H9 (cell line): Measurements from ENCODE around the gene WDR54. TPM values are rescaled to one million over a fixed set of nuclear protein-coding genes. Genes with fewer than 3 reads are reported as not detected.

Experiments
- DNase-seq: peaks from one replicate; pipeline ENCODE4 v3.0.0-alpha.2; 2017
- H2AFZ ChIP-seq: one replicate; pipeline ENCODE4 v1.6.1; 2013; ENCODE audit warnings: mild to moderate bottlenecking, low read length, control low read depth, moderate library complexity
- H2AK5ac ChIP-seq: 2 replicates; pipeline ENCODE4 v1.6.1; 2013; ENCODE audit warnings: low read length, control low read depth, mixed read lengths; ENCODE audit not compliant: insufficient read length
- H2BK120ac ChIP-seq: one replicate; pipeline ENCODE4 v1.6.1; 2013; ENCODE audit warnings: low read depth, mild to moderate bottlenecking, low read length, control low read depth, inconsistent platforms; ENCODE audit not compliant: poor library complexity, severe bottlenecking
- H2BK12ac ChIP-seq: 2 replicates; pipeline ENCODE4 v1.6.1; 2013; ENCODE audit warnings: low read length, control low read depth, mixed read lengths, low read depth; ENCODE audit not compliant: insufficient read length
- H2BK15ac ChIP-seq: 2 replicates; pipeline ENCODE4 v1.6.1; 2013; ENCODE audit warnings: low read depth, low read length, control low read depth
- H2BK20ac ChIP-seq: one replicate; pipeline ENCODE4 v1.6.1; 2013; ENCODE audit warnings: low read depth, mild to moderate bottlenecking, low read length, control low read depth, inconsistent platforms; ENCODE audit not compliant: poor library complexity, severe bottlenecking
- H2BK5ac ChIP-seq: 2 replicates; pipeline ENCODE4 v1.6.1; 2013; ENCODE audit warnings: low read length, control low read depth, mixed read lengths; ENCODE audit not compliant: insufficient read length
- H3K14ac ChIP-seq: 2 replicates; pipeline ENCODE4 v1.6.1; 2013; ENCODE audit warnings: low read length, control low read depth; ENCODE audit not compliant: insufficient read depth
- H3K18ac ChIP-seq: 2 replicates; pipeline ENCODE4 v1.6.1; 2013; ENCODE audit warnings: low read depth, mild to moderate bottlenecking, mixed read lengths, low read length, control low read depth; ENCODE audit not compliant: insufficient read length
- H3K23ac ChIP-seq: 2 replicates; pipeline ENCODE4 v1.6.1; 2013; ENCODE audit warnings: low read length, control low read depth, mixed read lengths, low read depth; ENCODE audit not compliant: insufficient read length
- H3K23me2 ChIP-seq: 2 replicates; pipeline ENCODE4 v1.6.1; 2013; ENCODE audit warnings: low read depth, mild to moderate bottlenecking, mixed read lengths, low read length, control low read depth; ENCODE audit not compliant: insufficient read length, poor library complexity, severe bottlenecking
- H3K27ac ChIP-seq: 2 replicates; pipeline ENCODE4 v1.5.1; 2013; ENCODE audit warnings: low read length, control low read depth, mixed read lengths, low read depth; ENCODE audit not compliant: insufficient read length
- H3K27me3 ChIP-seq: 2 replicates; pipeline ENCODE4 v1.6.1; 2013; ENCODE audit warnings: low read length, control low read depth, inconsistent platforms; ENCODE audit not compliant: insufficient read depth
- H3K4ac ChIP-seq: 2 replicates; pipeline ENCODE4 v1.6.1; 2013; ENCODE audit warnings: low read depth, mild to moderate bottlenecking, control low read depth, inconsistent platforms, low read length, moderate library complexity
- H3K4me1 ChIP-seq: 2 replicates; pipeline ENCODE4 v1.6.1; 2013; ENCODE audit warnings: low read length, control low read depth, inconsistent platforms; ENCODE audit not compliant: insufficient read depth
- H3K4me2 ChIP-seq: 2 replicates; pipeline ENCODE4 v1.6.1; 2013; ENCODE audit warnings: low read length, control low read depth, mixed read lengths; ENCODE audit not compliant: insufficient read length, insufficient read depth
- H3K56ac ChIP-seq: 2 replicates; pipeline ENCODE4 v1.6.1; 2013; ENCODE audit warnings: low read depth, mild to moderate bottlenecking, mixed read lengths, low read length, control low read depth; ENCODE audit not compliant: insufficient read length
- H3K79me1 ChIP-seq: 2 replicates; pipeline ENCODE4 v1.6.1; 2013; ENCODE audit warnings: low read depth, mild to moderate bottlenecking, moderate library complexity, low read length, control low read depth, inconsistent platforms; ENCODE audit not compliant: insufficient read depth, poor library complexity, severe bottlenecking
- H3K79me2 ChIP-seq: 2 replicates; pipeline ENCODE4 v1.6.1; 2013; ENCODE audit warnings: low read length, control low read depth, inconsistent platforms; ENCODE audit not compliant: insufficient read depth
- H3K9ac ChIP-seq: 2 replicates; pipeline ENCODE4 v1.6.1; 2013; ENCODE audit warnings: low read length, control low read depth, mixed read lengths; ENCODE audit not compliant: insufficient read length; ENCODE audit errors: extremely low read depth
- H3K9me3 ChIP-seq: one replicate; pipeline ENCODE4 v1.6.1; 2013; ENCODE audit warnings: low read depth, low read length, inconsistent platforms; ENCODE audit not compliant: control insufficient read depth
- H3T11ph ChIP-seq: one replicate; pipeline ENCODE4 v1.6.1; 2013; ENCODE audit warnings: mild to moderate bottlenecking, low read length, control low read depth, inconsistent platforms
- H4K20me1 ChIP-seq: one replicate; pipeline ENCODE4 v1.6.1; 2013; ENCODE audit not compliant: control insufficient read depth, insufficient read length, insufficient read depth
- H4K5ac ChIP-seq: 2 replicates; pipeline ENCODE4 v1.6.1; 2013; ENCODE audit warnings: low read depth, mild to moderate bottlenecking, mixed read lengths, low read length, control low read depth; ENCODE audit not compliant: insufficient read length
- H4K8ac ChIP-seq: replicated peaks from 2 replicates; pipeline ENCODE4 v1.6.1; 2013; ENCODE audit warnings: low read length, control low read depth, mixed read lengths, low read depth; ENCODE audit not compliant: insufficient read length
- H4K91ac ChIP-seq: 2 replicates; pipeline ENCODE4 v1.6.1; 2013; ENCODE audit warnings: low read depth, mild to moderate bottlenecking, moderate library complexity, mixed read lengths, low read length, control low read depth; ENCODE audit not compliant: insufficient read length
- H3K27ac Mint-ChIP-seq, 3 experiments: 2 replicates in 2 of 3; 3 replicates in 1 of 3; pipeline ENCODE4 v1.8.0; 2020 to 2021; ENCODE audit warnings: mixed read lengths in 3 of 3, mild to moderate bottlenecking in 1 of 3, moderate library complexity in 1 of 3
- H3K27me3 Mint-ChIP-seq: 2 replicates; pipeline ENCODE4 v1.8.0; 2021; ENCODE audit warnings: low read depth, mild to moderate bottlenecking, moderate library complexity, mixed read lengths
- H3K36me3 Mint-ChIP-seq, 3 experiments: 2 replicates in 2 of 3; 3 replicates in 1 of 3; pipeline ENCODE4 v1.8.0; 2020 to 2021; ENCODE audit warnings: low read depth in 3 of 3, mixed read lengths in 3 of 3; ENCODE audit not compliant: insufficient read depth in 1 of 3
- H3K4me1 Mint-ChIP-seq, 2 experiments: 2 replicates each; pipeline ENCODE4 v1.8.0; 2020; ENCODE audit warnings: mixed read lengths in 2 of 2
- H3K4me3 Mint-ChIP-seq, 2 experiments: 2 replicates in 1 of 2; 3 replicates in 1 of 2; pipeline ENCODE4 v1.8.0; 2020 to 2021; ENCODE audit warnings: mild to moderate bottlenecking in 2 of 2, mixed read lengths in 2 of 2, moderate library complexity in 1 of 2
- H3K9me3 Mint-ChIP-seq, 2 experiments: 2 replicates in 1 of 2; 3 replicates in 1 of 2; pipeline ENCODE4 v1.8.0; 2020; ENCODE audit warnings: mild to moderate bottlenecking in 2 of 2, mixed read lengths in 2 of 2, moderate library complexity in 1 of 2
- WGBS: extraction: QIAGEN DNeasy Blood & Tissue Kit; methylation state at CpG from one replicate; pipeline ENCODE4 v1.1.7; 2013; ENCODE audit warnings: missing lambda C conversion rate, low lambda C conversion rate, mixed read lengths; ENCODE audit not compliant: insufficient read length; ENCODE audit errors: extremely low coverage; 5-methylcytosine and 5-hydroxymethylcytosine counted together
- total RNA-seq: library from RNA; stranded (reverse); gene quantifications from 2 replicates; pipeline ENCODE4 v1.2.1, GENCODE V29; 2021
- TF ChIP-seq, protein P1 (sequence below): fragments of 200-600 bp; sonication (generic); conservative IDR thresholded peaks from 3 replicates; pipeline ENCODE4 v1.8.0; 2021; ENCODE audit warnings: antibody characterized with exemption, mild to moderate bottlenecking

Gene WDR54
- total RNA-seq, 1 experiment from 2014 or later = 66.4 TPM

GRCh38 chr2:74413001-74413698 is 8.4 kb upstream of the WDR54 start:
- Histone ChIP-seq H3K27ac (no peak overlapping the region), H4K8ac (no peak overlapping the region), H4K5ac (no peak overlapping the region), H3K79me2 (no peaks in the 10 kb centered on the region), H3K14ac (no peak overlapping the region), H3K23ac (no peak overlapping the region), H2BK120ac (no peak overlapping the region), H2BK5ac (no peak overlapping the region), H2BK15ac (no peak overlapping the region), H3K4me2 (no peak overlapping the region), H4K91ac (no peak overlapping the region), H2BK12ac (no peak overlapping the region), H3K4me1 (no peaks in the 10 kb centered on the region), H3K56ac (no peak overlapping the region), H3K9ac (no peak overlapping the region), H2BK20ac (no peak overlapping the region), H4K20me1 (no peaks in the 10 kb centered on the region), H3K23me2 (no peaks in the 10 kb centered on the region), H2AFZ (no peak overlapping the region), H3K27me3 (no peaks in the 10 kb centered on the region), H2AK5ac (no peak overlapping the region), H3K79me1 (no peaks in the 10 kb centered on the region), H3K18ac (no peak overlapping the region), H3K9me3 (no peaks in the 10 kb centered on the region), H3T11ph (no peak overlapping the region), H3K4ac (no peak overlapping the region)
- TF ChIP-seq, protein P1, sequence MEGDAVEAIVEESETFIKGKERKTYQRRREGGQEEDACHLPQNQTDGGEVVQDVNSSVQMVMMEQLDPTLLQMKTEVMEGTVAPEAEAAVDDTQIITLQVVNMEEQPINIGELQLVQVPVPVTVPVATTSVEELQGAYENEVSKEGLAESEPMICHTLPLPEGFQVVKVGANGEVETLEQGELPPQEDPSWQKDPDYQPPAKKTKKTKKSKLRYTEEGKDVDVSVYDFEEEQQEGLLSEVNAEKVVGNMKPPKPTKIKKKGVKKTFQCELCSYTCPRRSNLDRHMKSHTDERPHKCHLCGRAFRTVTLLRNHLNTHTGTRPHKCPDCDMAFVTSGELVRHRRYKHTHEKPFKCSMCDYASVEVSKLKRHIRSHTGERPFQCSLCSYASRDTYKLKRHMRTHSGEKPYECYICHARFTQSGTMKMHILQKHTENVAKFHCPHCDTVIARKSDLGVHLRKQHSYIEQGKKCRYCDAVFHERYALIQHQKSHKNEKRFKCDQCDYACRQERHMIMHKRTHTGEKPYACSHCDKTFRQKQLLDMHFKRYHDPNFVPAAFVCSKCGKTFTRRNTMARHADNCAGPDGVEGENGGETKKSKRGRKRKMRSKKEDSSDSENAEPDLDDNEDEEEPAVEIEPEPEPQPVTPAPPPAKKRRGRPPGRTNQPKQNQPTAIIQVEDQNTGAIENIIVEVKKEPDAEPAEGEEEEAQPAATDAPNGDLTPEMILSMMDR = no peak
- peaks cover 0 to 14% of the 10 kb centered on the region in 2 experiments; a peak in 2 of 4 replicates for H3K4me1 Mint-ChIP-seq
- H3K27ac Mint-ChIP-seq = no peak overlapping the region
- no peak for DNase-seq
- H3K9me3 Mint-ChIP-seq = no peaks in the 10 kb centered on the region
- no peak overlapping the region for H3K4me3 Mint-ChIP-seq
- no CpG with 5 or more reads among the region's 8 CpGs for WGBS
- no peaks in the 10 kb centered on the region; a peak in 1 of 7 replicates for H3K36me3 Mint-ChIP-seq
- peaks cover 22% of the 10 kb centered on the region for H3K27me3 Mint-ChIP-seq
